DMS53 (cell line): Measurements from ENCODE around the gene SMURF2.

Source experiments
- DNase-seq: peaks from one replicate; lab custom pipeline; 2025; lab: John Stamatoyannopoulos, UW

The SMURF2 gene

GRCh38 chr17:64537488-64537887 is 124.6 kb downstream of the SMURF2 start:
- DNase-seq, result no peak

GRCh38 chr17:64536913-64537312 is 125.2 kb downstream of the SMURF2 start:
- DNase-seq, result no peak

DNA sequence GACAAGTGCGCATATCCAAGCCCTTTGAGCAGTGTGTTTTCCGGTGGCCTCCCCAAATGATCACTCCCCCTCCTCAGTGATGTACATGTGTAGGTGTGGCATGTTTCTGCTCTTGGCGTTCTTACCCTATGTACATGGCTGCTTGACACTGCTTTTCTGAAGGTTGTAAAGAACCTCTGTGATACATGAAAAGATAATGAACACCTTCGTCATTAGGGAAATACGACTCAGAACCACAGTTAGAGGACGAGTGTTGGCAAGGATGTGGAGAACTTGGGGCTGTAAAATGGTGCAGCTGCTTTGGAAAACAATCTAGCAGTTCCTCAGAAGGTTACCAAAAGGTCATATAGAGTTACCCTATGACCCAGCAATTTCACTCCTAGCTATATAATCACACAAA is 126.8 kb downstream of the SMURF2 start:
- no peak for DNase-seq

GRCh38 chr17:64534187-64534586 is 127.9 kb downstream of the SMURF2 start:
- DNase-seq, result peak; percentile 31

DNA sequence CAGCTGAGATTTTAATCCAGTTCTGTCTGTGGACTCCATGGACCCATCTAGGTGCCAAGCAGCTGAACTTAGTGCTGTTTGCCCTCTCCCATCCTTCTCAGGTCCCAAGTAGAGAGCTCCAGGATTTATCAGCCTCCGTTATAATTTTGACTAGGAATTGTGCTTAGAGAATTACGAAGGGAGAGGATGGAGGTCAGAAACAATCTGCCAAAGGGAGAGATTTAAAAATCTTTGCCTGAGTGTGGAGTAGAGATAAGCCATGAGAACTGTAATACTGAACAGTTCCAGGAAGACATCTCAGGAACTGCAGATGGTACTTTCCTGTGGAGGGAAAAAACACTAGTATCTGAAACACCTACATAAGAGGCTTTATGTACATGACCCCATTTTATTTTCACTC is 128.3 kb downstream of the SMURF2 start:
- no peak for DNase-seq

GRCh38 chr17:64532409-64532808 is 129.7 kb downstream of the SMURF2 start:
- DNase-seq, result no peak

DNA sequence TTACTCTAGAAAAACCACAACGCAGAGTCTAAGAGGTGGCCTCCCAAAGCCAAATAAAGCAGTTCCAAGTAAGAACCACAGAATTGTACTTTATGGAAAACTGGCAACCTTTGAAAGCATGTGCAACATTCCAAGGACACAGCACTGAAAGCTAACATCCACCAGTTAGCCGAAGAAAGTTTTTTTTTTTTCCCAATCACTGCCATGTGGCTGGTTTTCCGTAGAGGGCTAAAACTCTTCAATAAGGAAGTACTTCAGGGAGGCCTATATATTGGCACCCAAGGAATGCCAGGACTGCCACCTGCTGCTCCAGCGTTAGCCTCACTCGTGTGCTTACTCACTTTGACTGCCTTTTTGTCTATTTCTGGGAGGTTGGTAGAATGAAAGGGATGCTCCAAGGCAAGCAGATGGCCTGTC is 130.1 kb downstream of the SMURF2 start:
- no peak for DNase-seq

DNA sequence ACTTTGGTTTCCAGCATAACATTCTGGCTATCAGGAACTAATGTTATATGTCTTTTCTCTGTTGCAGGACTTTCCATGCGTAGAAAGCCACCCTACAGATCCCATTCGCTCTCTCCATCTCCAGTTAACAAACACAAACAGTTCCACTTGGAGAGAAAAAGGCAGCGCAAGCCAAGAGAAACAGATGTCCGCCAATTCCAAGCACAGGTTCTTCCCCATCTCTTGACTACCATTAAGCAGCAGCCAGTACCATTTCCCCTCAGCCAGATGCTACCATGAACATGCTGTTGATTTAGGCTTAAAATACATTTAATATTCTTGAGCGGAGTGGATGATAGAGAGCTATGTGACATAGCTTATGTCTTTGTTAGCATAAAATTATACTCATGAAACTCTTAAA is 132.9 kb downstream of the SMURF2 start:
- DNase-seq, result no peak

DNA sequence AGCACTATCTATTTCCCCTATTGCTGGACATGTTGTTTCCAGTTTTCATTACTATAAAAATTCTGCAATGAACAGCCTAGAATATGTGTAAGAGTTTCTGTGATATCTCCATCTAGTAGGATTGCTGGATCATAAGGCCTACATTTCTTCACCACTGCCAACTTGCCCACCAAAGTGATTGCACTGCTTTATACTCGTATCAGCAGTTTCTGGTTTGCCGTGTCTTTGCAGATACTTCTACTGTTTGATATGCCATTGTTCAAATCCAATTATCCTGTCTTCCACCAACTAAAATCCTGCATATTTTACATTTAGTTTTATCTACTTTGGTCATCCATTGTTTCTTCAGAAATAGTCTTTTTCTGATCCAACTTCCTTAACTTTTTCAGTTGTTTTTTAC is 134.2 kb downstream of the SMURF2 start:
- DNase-seq, result no peak

DNA sequence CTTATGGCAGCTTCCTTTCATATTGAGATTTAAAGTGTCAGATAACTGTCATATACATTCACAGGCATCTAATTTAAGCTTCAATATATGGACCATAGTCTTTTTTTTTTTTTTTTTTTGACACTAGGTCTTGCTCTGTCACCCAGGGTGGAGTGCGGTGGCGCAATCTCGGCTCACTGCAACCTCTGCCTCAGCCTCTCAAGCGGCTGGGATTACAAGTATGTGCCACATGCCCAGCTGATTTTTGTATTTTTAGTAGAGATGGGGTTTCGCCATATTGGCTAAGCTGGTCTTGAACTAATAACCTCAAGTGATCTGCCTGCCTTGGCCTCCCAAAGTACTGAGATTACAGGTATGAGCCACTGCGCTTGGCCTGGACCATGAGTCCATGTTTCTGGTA is 141.7 kb downstream of the SMURF2 start:
- DNase-seq, result no peak

DNA sequence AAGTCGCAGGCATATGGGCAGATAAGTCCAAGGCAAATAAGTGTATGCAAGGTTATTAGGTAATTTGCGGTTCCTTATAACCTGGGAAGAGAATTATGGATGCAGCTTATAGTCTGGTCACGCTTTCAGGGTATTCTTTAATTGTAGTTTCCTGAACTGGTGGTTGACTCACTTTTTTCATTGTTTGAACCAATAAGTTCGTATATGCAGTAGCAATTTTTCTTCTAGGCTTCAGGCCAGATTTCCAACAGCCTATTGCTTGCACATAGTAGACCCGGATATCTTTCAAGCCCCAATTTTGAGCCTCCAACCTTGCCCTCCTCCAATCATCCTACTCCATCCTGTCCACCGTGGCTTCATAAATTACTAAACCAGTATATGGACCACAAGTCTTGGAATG is 142.5 kb downstream of the SMURF2 start:
- DNase-seq, result no peak

DNA sequence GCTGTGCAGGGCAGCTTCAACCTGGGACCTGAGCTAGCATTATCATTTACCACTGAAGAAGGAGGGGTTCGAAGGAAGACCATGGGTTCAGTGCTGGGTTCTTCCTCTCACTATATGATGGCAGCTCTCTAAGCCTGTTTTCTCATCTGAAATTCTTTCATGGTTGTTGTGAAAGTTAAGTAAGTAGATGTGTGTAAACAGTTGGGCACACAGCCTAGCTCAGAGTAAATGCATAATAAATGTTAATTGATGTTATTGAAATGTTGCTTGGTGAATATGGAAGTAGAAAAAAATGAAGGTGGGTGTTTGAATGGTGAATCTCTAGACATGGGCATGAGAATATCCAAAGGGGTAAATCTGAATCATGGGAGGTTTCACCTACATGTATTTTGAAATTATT is 146.3 kb downstream of the SMURF2 start:
- DNase-seq, result no peak

DNA sequence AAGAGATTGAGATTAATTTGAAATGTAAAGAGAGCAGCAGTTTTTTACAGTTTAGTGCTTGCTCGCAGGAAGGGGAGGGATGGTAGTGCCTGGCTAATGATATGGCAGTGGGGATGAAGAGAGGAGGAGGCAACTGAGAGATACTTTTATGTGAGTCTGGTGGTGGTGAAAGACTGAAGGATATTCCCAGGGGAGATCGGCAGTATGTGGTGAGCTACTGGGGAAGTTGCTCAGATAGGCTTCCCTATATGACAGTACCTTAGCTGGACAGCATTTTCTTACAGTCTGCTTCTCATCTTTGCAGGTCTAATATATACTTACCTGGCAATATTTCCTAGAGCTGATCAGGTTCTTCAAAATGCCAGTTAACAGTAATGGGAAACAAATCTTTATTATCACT is 146.7 kb downstream of the SMURF2 start:
- no peak for DNase-seq

GRCh38 chr17:64509179-64509578 is 152.9 kb downstream of the SMURF2 start:
- no peak for DNase-seq

- no peak for DNase-seq
These were observed 153.4 kb downstream of the SMURF2 start for GRCh38 chr17:64508683-64509082.

- peak; percentile 63 for DNase-seq
These were observed 154.7 kb downstream of the SMURF2 start for GRCh38 chr17:64507413-64507782.

GRCh38 chr17:64506576-64507412 is 155.3 kb downstream of the SMURF2 start, which contains the start of gene CEP95:
Gene CEP95 (plus strand): TSS chr17:64506977. CDS start chr17:64507098, 121 bp downstream.
- peak; percentile 98 for DNase-seq

GRCh38 chr17:64506201-64506575 is 155.9 kb downstream of the SMURF2 start, which contains the start of gene DDX5:
Gene DDX5 (minus strand): TSS chr17:64506289. CDS start chr17:64506119, 170 bp downstream.
- DNase-seq, result peak; percentile 98

GRCh38 chr17:64505340-64506200 is 156.5 kb downstream of the SMURF2 start:
- peak; percentile 88 for DNase-seq

- DNase-seq, result peak; percentile 39
These were observed 157.3 kb downstream of the SMURF2 start for GRCh38 chr17:64504769-64505339.

GRCh38 chr17:64503821-64504768 is 158.0 kb downstream of the SMURF2 start:
- DNase-seq, result no peak
